Measurements from ENCODE around the gene RABAC1. TPM values are rescaled to one million over a fixed set of nuclear protein-coding genes. Genes with fewer than 3 reads are reported as not detected.
"Not testable (repeated sequence)": the region's sequence is repeated elsewhere in the genome, so short reads cannot be mapped to it uniquely, and the experiment has no call there.

The RABAC1 gene
- polyA plus RNA-seq, 1 donor = 45.4 TPM

GRCh38 chr19:41991925-41992569 is 32.9 kb upstream of the RABAC1 start:
- DNase-seq = not testable (repeated sequence)

- no peak for DNase-seq
Measured at GRCh38 chr19:41991025-41991424, 31.9 kb upstream of the RABAC1 start.

DNA sequence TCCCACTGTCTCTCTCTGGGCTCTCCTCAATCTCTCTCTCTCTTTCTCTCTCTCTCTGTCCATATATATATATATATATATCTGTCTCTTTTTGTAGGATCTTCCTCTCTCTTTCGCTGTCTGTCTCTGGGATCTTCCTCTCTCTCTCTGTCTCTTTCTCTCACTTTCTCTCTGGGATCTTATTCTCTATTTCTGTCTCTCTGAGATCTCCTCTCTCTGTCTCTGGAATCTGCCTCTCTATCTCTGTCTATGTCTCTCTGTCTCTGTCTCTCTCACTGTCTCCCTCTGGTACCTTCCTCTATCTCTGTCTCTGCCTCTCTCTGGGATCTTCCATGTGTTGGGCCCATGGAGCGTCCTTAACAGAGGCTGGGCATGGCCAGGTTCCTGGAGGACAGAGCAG is 31.5 kb upstream of the RABAC1 start:
- no peak for DNase-seq

DNA sequence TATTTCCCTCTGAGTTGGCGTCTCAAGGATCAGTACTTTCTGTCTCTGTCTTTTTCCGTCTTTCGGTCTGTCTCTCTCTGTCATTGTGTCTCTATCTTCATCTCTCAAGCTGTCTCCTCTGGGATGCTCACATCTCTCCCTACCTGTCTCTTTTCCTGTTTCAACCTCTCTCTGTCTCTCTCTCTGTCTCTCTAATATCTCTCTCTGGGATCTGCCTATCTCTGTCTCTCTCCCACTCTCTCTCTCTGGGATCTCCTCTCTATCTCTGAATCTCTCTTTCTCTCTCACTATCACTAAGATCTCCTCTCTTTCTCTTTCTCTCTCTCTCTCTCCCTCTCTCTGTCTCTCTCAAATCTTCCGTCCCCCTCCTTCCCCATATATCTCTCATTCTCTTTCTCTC is 30.9 kb upstream of the RABAC1 start:
- DNase-seq = no peak

DNA sequence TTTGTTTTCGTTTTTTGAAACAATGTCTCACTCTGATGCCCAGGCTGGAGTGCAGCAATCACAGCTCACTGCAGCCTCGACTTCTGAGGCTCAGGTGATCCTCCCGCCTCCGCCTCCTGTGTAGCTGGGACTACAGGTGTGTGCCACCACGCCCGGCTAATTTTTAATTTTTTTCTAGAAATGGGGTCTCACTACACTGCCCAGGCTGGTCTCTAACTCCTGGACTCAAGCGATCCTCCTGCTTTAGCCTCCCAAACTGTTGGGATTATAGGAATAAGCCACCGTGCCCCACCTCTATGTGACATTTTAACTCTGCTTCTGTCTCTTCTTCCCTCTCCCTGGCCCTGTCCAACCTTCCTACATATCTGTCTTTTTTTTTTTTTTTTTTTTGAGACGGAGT is 29.8 kb upstream of the RABAC1 start:
- no peak for DNase-seq

DNA sequence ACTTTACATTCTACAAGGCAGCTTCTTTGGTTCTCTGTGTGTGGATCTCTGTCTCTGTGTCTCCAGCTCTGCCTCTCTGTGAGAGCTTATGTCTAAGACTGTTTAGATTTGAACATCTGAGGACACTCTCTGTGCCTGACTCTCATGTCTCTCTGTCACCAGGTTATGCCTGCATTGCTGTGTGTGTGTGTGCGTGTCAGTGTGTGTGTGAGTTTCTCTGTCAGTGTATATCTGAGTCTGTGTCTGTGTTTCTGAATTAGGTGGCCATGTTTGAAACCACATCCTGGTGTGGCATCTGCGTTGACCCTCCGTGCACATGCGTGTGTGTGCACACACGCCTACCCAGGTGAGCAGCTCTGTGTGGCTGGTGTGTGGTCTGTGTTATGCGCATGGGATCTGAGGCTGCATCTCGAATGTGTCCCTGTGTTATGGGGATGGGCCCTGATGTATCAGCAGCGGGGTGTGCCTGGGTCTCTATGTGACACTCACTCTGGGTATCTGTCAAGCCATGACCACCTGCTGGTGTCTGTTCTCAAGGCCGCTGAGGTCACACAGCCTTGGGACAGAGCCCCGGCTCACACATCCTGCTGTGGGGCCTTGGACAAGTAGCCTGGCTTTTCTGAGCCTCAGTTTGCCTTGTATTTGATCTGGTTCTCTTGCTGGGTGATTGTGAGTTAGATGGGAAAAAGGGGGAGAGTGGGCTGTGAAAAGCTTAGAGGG is 28.2 kb upstream of the RABAC1 start:
- no peak for DNase-seq

GRCh38 chr19:41984961-41985360 is 25.8 kb upstream of the RABAC1 start:
- DNase-seq = no peak

GRCh38 chr19:41981724-41982123 is 22.6 kb upstream of the RABAC1 start:
- DNase-seq = no peak

- no peak for DNase-seq
Measured at GRCh38 chr19:41978470-41978869, 19.3 kb upstream of the RABAC1 start.

DNA sequence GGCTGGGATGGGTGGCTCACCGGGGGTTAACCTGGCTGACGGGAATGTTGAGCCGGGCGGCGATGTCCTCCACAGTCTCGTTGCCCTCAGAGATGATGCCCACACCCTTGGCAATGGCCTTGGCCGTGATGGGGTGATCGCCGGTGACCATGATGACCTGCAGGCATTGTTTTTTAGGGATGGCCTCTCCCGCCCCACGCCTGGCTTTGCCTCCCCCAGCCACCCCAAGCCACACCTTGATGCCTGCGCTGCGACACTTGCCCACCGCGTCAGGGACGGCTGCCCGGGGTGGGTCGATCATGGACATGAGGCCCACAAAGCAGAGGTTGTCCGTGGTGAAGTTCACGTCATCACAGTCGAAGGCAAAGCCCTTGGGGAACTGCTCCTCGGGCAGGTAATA is 18.8 kb upstream of the RABAC1 start:
- DNase-seq = no peak

DNA sequence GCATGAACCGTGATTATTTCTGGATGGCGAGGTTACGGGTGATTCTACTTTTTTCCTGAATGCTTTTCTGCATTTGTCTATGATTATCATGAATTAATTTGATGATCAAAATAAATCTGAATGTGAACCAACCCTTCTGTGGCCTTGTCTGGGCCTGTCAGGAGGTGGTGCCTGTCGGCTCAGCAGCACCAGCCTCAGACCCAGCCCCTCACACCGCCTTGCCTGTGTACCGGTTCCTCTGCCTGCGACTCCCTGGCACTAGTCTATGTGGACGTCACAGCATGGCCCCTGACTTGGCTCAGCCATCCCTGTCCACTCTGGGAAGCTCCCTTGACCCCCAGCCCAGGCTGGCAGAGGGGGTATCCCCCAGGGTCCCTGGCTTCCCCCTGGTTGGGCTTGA is 15.5 kb upstream of the RABAC1 start:
- no peak for DNase-seq

DNA sequence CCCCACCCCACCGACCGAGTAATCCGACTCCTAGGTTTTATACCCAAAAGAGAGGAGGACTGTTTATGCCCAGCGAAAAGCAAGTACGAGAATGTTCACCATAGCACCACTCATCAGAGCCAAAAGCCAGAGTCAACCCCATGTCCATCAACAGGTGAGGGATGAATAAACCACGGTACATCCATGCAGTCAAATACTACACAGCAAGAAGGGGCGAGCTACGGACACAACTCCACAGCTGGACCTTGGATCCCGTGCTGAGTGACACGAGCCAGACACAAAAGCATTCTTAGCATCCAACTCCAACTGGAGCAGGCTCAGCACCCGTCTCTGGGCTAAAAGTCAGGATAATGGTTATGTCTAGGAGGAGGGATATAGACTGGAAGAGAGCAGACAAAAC is 12.2 kb upstream of the RABAC1 start:
- DNase-seq = no peak

GRCh38 chr19:41969772-41970458 is 10.8 kb upstream of the RABAC1 start:
- DNase-seq = no peak

- DNase-seq = no peak
Measured at GRCh38 chr19:41968751-41969595, 9.9 kb upstream of the RABAC1 start.

- DNase-seq = no peak
Measured at GRCh38 chr19:41967054-41967783, 8.1 kb upstream of the RABAC1 start.

DNA sequence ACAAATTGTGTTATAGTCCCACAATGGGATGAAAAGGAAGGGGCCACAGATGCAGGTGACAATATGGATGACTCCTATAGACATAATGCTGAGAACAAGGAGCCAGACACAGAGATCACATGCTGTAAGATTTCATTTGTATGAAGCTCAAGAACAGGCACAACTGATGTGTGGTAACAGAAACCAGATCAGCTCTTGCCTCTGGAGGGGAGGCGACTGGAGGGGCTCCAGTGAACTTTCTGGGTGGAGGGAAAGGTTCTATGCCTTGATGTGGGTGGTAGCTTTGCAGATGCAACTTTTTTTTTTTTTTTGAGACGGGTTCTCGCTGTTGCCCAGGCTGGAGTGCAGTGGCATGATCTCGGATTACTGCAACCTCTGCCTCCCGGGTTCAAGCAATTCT is 6.0 kb upstream of the RABAC1 start:
- DNase-seq = no peak

DNA sequence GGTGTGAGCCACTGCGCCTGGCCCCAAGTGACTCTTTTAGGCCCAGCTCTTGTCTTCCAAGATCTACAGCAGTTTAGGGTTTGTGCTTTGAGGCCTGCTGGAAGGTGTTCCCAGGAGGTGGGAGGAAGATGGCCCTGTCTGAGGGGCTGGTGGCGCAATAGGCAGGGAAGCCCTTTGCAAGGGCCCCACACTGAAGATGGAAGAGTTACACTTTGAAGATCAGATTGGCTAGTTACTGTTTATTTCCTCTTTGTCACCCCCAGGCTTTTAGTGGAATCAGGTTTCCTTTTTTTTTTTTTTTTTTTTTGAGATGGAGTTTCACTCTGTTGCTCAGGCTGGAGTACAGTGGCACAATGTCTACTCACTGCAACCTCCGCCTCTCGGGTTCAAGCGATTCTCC is 1.9 kb upstream of the RABAC1 start:
- no peak for DNase-seq

GRCh38 chr19:41958367-41959055 is 610 bp downstream of the RABAC1 start:
- DNase-seq = peak; percentile 81

DNA sequence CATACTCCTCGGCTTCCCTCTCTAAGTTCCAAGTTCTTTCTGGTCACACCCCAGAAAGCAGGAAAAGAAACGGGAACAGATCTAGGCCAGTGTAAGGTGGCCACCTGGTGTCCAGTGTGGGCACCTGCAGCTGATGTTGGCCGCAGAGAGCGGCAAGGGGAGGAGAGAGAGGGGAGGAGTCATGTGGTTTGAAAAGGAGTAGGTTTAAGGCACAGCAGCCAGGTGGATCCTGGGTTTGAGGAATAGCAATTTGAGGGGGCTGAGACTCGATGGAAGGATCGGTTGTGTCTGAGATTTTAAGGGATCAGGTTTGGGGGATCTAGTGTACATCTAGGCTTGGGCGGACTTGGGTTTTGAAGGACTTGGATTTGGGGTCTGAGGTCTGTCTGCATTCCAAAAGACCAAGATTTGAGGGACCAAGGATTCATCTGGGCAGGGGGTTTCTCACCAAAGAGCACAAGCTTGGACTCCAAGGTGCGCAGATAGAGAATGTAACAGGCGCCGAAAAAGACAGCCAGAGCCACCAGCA is 1.2 kb downstream of the RABAC1 start:
- peak; percentile 87 for DNase-seq

GRCh38 chr19:41957161-41957837 is 1.8 kb downstream of the RABAC1 start:
- DNase-seq = no peak
